Fibroblast of upper back skin (primary cell): ENCODE measurements around the gene HDDC3.
A peak's percentile ranks its signal among the peaks of the same experiment; 100 is the strongest.

ENCODE experiments used
- DNase-seq: peaks from one replicate; pipeline ENCODE4 v3.0.0-alpha.2; 2013

HDDC3 gene, protein sequence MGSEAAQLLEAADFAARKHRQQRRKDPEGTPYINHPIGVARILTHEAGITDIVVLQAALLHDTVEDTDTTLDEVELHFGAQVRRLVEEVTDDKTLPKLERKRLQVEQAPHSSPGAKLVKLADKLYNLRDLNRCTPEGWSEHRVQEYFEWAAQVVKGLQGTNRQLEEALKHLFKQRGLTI

DNA sequence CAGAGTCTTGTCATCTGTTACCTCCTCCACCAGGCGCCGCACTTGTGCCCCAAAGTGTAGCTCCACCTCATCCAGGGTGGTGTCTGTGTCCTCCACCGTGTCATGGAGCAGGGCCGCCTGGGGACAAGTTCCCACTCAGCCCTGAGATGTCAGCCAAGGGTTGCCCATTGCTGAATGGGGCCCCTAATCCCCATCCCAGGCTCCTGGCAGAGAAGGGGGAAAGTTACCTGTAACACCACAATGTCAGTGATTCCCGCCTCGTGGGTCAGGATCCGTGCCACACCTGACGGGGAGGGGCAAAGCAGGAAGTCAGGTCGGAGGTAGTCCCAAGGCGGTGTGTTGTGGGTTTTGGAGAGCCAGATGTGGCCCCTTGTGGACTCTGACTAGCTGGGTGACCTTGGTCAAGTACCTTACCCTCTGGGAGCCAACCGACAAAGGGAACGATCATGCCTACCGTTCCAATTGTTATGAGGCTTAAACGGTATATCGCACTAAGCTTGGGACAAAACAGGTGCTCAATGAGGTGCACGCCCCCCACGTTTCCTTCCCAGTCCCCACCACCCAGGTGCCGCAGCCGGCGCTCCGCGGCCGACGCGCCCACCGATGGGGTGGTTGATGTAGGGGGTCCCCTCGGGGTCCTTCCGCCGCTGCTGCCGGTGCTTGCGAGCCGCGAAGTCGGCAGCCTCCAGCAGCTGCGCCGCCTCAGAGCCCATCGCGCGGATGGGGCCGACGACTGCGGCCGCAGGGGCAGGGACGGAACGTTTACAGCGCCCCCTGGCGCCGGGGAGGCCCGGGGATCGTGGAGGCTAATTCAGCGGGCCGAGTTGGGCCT, at the start of gene HDDC3:
HDDC3 (minus strand) TSS at position 722 of the 832 bp plus-strand sequence; CDS start at position 713, 9 bp downstream.
- DNase-seq: peak; percentile 78

DNA sequence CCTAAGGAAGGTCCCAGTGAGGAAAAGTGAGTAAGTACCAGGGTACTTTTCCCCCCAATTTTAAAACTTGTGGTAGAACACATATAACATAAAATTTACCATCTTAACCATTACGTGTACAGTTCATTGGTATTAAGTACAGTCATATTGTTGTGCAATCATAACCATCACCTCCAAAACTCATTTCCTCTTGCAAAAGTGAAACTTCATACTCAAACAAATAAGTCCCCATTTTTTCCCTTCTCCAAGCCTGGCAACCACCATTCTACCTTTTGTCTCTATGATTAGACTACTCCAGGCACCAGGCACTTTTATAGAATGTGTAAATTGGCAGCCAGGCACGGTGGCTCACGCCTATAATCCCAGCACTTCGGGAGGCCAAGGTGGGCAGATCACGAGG, 49.8 kb upstream of the HDDC3 start:
- DNase-seq: no peak

DNA sequence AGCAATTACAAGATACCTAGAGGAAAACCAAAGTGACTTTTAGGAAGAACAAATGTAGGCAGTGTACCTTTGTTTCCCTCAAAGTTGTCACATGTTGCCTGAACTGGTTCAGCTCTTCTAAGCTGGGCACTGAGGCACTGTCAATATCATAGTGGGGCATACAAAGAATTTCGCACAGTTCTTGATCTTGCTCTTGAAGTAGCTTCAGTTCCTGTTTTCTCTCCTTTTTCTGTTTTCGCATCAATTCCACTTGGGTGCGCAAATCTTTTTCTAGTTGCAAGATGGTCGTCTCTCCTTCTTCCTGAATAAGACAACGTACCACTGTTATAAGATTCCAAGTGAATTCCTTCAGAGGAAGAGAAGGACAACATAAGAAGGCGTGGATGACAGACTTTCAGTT, 49.3 kb upstream of the HDDC3 start:
- no peak for DNase-seq

DNA sequence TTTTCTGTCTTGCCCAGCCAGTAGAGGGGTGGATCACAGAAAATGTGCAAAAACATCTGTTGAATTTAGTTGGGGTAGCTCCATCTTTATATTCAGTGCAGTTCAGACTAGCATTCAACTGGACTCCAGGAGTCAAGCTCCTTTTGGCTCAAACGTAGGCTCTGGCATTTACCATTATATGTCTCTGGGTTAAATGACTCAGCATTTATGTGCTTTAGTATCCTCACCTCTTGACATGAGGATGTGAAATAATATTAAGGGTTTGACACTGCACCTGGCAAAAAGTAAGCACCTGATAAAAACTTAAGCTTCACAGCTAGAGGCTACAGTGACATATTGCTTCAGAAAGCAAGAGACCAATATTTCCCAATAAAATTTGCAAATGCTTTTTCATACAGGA, 47.2 kb upstream of the HDDC3 start:
- no peak for DNase-seq

- no peak for DNase-seq
Observed at GRCh38 chr15:90974216-90974615, 41.9 kb upstream of the HDDC3 start.

DNA sequence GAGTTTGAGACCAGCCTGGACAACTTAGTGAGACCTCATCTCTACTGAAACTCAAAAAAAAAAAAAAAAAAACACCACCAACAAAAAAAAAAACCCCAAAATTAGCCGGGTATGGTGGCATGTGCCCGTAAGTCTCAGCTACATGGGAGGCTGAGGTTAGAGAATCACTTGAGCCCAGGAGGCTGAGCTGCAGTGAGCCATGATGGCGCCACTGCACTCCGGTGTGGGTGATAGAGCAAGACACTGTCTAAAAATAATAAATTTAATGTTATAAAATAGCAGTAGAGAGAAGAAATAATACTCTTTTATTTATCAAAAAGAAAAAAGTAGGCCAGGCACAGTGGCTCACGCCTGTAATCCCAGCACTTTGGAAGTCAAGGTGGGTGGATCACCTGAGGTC, 39.8 kb upstream of the HDDC3 start:
- DNase-seq: no peak

DNA sequence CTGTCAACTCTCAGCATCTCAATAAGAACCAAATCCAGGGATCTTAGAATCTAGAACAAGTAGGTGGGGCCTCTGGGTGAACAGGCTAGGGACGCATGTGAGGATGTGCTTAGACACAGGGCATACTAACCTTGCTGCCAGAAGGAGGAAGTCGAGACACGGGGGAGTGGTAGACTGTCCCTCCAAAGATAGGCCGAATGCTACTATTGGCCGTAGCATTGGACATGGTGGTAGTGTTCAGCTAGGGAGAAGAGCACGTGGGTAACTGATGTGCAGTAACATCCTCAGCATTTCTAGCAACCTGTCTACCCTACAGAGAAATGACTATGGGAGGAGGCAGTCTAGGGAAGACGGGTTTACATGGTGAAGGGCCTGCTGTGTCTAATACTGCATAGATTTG, 37.9 kb upstream of the HDDC3 start:
- DNase-seq: no peak

- no peak for DNase-seq
Observed at GRCh38 chr15:90968434-90968833, 36.1 kb upstream of the HDDC3 start.

GRCh38 chr15:90967206-90967605, 34.9 kb upstream of the HDDC3 start:
- DNase-seq: no peak

DNA sequence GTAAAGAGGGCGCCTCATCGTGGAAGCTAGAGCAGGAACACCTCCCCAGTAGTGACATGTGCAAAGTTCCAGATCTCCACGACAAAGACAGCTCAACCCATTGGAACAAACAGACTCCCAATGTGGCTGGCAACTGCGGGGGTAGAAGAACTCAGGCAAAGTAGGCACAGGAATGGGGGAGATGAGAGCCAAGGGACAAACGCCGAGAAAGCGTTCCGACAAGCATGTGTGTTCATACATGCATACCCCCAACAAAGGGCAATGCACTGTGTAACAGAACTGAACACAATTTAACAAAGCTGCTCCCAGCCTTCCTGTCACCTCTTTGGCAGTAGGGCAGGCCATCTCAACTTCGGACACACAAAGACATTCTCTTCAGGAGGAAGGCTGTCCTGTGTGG, 33.9 kb upstream of the HDDC3 start:
- DNase-seq: no peak

DNA sequence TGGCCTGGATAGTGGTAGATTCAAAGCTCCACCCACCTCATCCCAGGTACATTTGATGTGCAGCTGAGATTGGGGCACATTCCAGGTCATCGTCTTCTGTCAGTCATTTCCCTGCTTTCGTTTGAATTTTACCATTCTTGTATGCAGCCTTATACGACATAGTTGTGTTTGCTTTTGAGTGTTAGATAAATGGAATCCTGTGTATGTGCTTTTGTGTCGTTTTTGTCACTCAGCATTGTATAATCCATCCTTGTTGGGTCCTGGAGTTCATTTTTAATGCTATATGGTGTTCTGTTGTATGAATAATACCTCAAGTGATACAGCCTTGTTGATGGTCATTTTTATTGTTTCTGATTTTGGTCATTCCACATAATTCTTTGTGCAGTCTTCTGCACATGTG, 29.7 kb upstream of the HDDC3 start:
- no peak for DNase-seq

DNA sequence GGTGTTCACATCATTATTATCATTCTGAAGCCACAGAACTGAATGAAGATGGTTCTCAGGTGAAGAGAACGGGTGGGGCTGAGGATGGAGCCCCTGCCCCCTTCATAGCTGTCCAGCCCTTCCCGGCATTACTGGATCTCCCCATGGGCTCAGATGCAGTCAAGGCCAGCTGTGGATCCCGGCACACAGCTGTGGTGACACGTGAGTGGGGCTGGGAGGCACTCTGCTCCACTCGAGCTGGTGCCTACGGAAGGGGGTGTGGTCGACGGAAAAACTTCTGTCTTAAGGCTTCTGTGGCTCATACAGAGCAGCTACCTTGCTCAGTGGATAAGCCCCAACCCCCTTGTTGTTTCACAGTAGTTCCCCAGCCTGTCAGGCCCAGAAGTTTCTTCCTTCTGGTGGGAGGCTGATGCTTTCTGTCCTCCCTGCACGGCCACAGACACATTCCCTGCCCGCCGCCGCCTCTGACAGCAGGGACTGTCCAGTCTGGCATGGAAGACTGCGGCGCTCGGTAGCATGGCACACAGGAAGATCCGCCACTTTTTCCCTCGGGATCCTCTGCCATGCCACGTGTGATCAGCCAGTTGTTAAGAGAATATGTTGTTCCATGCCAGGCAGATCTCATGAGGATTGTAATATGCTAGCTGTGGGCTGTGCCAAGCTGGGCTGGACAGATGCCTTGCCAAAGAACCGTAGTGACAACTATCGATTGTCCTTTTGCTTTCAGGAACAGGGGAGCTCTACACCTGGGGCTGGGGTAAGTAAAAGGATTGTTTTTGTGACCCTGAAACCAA, 28.1 kb upstream of the HDDC3 start:
- DNase-seq: no peak

DNA sequence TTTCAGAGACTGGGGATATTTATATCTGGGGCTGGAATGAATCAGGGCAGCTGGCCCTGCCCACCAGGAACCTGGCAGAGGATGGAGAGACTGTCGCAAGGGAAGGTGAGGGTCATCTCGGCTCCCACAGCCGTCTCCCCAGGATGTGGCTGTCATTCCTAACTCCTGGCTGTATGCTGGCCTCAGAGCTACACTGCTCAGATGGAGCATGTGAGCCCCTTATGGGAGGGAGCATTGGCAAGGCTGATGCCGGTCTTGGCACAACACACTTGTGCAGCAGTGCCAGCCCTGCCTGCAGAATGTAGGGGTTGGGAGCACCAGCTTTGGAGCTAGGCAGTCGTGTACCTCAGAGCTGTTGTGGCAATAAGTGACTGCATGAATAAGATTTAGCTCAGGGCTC, 27.5 kb upstream of the HDDC3 start:
- DNase-seq: no peak

- no peak for DNase-seq
Observed at GRCh38 chr15:90959028-90959595, 26.8 kb upstream of the HDDC3 start.

GRCh38 chr15:90957791-90958190, 25.4 kb upstream of the HDDC3 start:
- DNase-seq: no peak

- peak; percentile 27 for DNase-seq
Observed at GRCh38 chr15:90957031-90957790, 24.9 kb upstream of the HDDC3 start.

- DNase-seq: peak; percentile 66
Observed at GRCh38 chr15:90956274-90957030, 24.1 kb upstream of the HDDC3 start.

DNA sequence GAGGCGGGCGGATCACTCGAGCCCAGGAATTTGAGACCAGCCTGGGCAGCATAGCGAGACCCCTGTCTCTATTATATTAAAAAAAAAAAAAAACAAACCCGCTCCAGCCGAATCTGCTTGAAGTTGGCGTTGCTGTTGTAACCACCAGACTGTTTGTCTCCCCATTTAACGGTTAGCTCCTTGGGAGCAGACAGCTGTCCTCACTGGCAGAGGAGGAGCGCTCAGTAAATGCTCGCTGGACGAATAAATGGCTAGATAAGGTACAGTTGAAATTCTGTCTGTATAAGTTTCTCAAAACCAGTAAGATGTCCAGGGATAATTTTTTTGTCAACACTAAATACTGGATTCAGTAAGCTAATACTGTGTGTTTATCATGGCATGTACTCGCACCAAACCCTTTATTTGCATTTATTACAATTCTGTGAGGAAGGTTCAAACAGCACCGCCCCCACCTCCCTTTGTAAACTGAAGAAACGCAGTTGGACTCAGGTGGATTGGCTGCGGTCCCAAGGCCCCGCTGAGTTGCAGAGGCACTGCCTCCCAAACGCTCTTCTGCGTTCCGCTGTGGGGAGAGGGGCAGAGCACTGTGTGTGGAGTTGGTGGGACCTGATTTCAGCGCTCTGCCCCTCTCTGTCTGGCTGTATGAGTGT, 23.4 kb upstream of the HDDC3 start:
- no peak for DNase-seq

GRCh38 chr15:90954712-90955623, 22.6 kb upstream of the HDDC3 start, which contains the start of gene RCCD1:
TSS of gene RCCD1 (plus strand) at chr15:90954884. CDS start at chr15:90956735, 1,851 bp downstream.
- DNase-seq: peak; percentile 95
